Peyer's patch (tissue), 4 donors: Measurements from ENCODE around the gene MAGEA2B.
"Not testable (repeated sequence)": the region's sequence is repeated elsewhere in the genome, so short reads cannot be mapped to it uniquely, and the experiment has no call there.

ENCODE experiments used
- CTCF ChIP-seq, 6 experiments: fragments of 450-650 bp in 4 of 6; fragments of 200-600 bp in 2 of 6; sonication (generic) in 1 of 6; IDR thresholded peaks; one replicate each; pipeline ENCODE4 v1.5.1; 2017 to 2019; ENCODE audit warnings: antibody characterized with exemption in 6 of 6, mild to moderate bottlenecking in 3 of 6, moderate library complexity in 1 of 6
- POLR2A ChIP-seq, 2 donors: fragments of 450-650 bp; IDR thresholded peaks; one replicate each; pipeline ENCODE4 v1.5.1; 2017; ENCODE audit warnings: antibody characterized with exemption in 2 of 2, mild to moderate bottlenecking in 2 of 2, moderate library complexity in 2 of 2

GRCh38 chrX:152706500-152706899 is 7.9 kb upstream of the MAGEA2B start:
- not testable (repeated sequence) for TF ChIP-seq CTCF, POLR2A (IDR thresholded peaks at IDR 0.05)
